VCaP (cell line): ENCODE results near the gene MXRA7.

Experiments
- H3K27ac ChIP-seq: fragments of 450-650 bp; 2 replicates; pipeline ENCODE4 v1.5.1; 2017
- TF ChIP-seq, protein P1 (sequence below): fragments of 450-650 bp; conservative IDR thresholded peaks from 2 replicates; pipeline ENCODE4 v1.5.1; 2017; ENCODE audit warnings: mild to moderate bottlenecking, moderate library complexity

Gene MXRA7

DNA sequence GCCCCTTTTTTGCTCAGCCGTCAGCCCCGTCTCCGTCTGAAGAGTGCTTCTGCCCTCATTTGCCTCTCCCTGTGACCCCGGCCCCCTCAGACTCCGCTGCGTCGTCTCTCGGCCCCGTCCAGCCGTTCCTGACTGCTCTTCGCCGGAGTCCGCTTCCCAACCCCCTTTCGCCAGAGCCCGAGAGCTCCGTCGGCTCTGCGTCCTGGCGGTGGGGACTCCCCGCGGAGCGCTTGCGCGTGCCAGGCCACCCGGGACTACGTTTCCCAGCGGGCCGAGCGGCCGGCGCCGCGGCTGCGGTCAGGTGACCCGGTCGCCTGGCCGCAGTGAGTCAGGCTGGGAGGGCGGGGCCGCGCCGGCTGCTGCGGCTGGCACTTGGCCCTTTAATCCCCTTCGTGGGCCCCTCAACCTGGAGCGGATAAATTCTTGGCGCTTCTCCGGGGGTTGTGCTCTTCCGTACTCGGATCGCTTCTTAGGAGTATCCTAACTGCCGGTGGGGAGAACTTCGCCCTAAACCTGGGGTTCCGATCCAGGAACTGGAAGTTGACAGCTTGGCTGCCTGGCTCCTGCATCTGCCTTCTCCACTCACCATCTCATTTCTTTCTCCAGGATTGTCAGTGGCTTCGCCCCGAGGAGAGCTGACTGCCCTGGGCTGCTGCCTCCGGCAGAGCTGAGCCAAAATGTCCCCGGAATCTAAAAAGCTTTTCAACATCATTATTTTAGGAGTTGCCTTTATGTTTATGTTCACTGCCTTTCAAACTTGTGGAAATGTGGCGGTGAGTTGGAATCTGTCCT is 27.1 kb upstream of the MXRA7 start, which contains the start of gene MFSD11:
Gene MFSD11 (plus strand): TSS at position 444 of the 792 bp plus-strand sequence. CDS start 234 bp downstream, at position 678.
- TF ChIP-seq, protein P1, sequence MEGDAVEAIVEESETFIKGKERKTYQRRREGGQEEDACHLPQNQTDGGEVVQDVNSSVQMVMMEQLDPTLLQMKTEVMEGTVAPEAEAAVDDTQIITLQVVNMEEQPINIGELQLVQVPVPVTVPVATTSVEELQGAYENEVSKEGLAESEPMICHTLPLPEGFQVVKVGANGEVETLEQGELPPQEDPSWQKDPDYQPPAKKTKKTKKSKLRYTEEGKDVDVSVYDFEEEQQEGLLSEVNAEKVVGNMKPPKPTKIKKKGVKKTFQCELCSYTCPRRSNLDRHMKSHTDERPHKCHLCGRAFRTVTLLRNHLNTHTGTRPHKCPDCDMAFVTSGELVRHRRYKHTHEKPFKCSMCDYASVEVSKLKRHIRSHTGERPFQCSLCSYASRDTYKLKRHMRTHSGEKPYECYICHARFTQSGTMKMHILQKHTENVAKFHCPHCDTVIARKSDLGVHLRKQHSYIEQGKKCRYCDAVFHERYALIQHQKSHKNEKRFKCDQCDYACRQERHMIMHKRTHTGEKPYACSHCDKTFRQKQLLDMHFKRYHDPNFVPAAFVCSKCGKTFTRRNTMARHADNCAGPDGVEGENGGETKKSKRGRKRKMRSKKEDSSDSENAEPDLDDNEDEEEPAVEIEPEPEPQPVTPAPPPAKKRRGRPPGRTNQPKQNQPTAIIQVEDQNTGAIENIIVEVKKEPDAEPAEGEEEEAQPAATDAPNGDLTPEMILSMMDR: no peak
- peak within 1 kb of the TSS; percentile 100 for H3K27ac ChIP-seq

DNA sequence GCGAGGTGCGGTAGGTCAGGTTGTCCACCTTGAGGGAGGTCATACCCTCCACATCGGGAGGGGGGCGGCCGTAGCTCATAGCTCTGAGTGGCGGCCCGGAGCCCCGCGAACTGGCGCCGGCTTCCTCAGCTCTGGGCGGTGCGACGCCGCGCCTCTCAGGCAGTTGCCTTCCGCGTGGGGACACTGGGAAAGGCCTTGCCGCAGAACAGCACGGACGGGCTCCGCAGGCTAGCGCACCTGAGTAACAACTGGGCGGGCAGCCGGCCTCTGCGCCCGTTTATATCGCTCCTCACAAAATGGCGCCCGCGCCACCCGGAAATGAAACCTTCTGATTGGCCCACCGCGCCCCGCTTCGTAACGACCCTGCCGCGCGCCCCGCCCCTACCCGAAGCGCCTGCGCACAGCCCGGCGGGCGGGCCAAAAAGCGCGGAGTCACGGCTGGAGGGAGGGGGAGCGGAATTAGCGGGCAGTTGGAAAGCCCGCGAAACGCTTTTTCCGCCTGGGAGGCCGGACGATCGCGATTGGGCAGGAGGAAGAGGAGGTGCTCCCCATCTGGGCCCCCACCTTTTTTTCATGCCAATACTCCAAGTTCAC is 26.4 kb upstream of the MXRA7 start, which contains the start of gene SRSF2:
Gene SRSF2 (minus strand): TSS at position 250 of the 594 bp plus-strand sequence. CDS start 171 bp downstream, at position 79.
- TF ChIP-seq, protein P1: no peak
- H3K27ac ChIP-seq: peak within 1 kb of the TSS; percentile 100

DNA sequence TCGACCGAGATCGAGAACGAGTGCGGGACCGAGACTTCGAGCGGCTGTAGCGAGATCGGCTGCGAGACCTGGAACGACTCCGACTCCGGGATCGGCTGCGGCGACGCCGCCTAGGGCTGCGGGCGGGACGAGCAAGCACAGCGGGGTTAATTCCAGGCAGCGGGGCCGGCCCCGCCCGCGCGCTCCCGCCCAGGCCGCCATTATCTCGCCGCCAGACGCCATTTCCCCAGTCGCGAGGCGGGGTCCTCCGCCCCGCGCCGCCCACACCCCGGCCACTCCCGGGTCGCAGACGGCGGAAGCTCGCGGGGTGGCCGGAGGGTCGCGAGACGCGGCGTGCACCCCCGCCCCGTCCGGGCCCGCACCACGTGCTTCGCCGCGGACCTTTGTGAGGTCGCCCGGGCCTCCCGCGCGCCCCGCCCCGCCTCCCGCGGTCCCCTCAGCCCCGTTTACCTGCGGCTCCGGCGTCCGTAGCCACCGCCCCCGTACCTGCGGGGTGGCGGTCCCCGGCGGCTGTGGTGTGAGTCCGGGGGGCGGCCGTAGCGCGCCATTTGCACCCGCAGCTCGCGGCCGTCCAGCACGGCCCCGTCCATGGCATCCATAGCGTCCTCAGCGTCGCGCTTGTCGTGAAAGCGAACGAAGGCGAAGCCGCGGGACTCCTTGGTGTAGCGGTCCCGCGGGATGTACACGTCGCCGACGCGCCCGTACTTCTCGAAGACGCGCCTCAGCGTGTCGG is 25.8 kb upstream of the MXRA7 start:
- H3K27ac ChIP-seq: peak overlapping the region; percentile 100

DNA sequence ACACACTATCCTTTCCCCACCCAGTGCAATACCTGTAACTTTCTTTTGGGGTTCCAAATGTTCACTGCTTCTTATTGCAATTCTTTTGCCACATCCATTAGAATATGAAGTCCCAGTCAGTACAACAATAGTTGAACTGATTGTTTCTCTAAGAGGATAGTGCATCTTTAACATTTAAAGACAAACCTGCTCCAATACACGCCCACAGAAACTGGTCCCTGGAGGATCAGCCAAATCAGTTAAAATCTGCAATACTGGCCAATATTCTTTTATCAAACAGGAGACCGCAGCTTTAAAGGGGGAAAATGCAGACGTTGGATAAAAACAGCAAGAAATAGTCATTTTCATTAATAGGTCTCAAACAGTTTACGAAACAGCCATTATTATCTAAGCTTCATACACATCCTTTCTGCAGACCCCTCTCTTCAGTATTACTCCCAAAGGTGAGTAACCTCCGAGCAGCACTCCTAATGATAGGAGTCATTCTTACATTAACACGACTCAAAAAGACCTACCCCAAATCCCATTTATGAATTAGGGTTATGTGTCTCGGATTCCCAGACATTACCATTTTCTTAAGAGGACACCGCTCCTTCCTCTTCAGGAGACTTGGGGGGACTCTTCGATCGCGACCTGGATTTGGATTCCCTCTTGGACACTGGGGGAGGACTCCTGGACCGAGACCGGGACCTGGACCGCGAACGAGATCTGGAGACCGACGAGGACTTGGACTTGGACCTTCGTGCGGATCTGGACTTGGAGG is 25.0 kb upstream of the MXRA7 start:
- TF ChIP-seq, protein P1: no peak
- H3K27ac ChIP-seq: peak overlapping the region; percentile 100

More for the DNA sequence above, 25.8 kb upstream of the MXRA7 start:
- TF ChIP-seq, protein P1: peak; percentile 25

DNA sequence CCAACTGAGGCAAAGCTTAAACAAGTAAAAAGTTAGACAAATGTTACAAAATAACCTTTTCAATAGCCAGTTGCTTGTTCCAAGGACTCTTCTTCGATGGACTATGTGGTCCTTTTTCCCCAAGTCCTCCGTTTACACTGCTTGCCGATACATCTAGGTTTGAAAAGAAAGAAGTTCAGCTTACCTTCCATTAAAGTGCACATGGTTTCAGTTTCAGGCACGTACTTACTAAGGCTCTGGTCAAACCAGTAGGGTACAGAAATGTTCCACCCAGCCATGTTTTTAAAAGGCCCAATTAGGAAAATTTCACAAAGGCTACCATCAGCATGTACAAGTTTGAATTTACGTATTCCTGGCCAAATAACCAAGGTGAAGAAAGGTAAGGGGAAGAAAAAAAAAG is 24.2 kb upstream of the MXRA7 start:
- TF ChIP-seq, protein P1: no peak
- H3K27ac ChIP-seq: peak overlapping the region; percentile 100

DNA sequence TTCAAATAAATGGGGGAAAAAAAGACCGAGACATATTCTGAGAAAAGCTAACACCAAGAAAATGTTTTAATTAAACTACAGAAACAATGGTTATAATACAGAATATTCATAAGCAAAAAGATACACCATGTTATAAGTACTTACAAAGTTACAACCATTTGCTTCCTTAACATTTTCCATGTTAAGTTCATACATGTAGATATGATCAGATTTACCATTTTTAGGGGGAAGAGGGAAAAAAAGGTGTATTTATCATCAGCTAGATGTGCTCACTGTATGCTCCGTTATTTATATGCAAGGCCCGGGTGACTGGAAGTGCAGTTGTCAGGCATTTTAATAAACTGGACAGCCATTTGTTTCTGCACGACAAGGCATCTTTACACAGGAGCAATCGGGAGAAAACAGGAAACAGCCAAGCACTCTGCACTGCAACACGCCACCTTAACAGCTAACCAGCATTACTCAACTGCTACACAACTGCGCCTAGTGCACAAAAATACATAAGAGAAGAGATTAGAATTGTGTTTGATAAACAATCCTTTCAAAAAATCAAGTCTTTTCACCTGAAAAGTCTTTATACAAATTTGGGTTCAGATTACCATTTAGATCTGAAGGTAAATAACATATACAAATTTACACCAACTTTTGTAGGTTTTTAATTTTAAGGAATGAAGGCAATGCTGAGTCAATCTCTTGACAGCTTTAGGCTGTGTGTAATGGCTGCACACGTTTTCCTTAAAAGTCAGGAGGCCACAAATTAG is 23.5 kb upstream of the MXRA7 start:
- TF ChIP-seq, protein P1: no peak
- H3K27ac ChIP-seq: peak overlapping the region; percentile 100
